Esophagus squamous epithelium (tissue), 4 donors: ENCODE data around the gene SULT1A2.

Experiments
- POLR2A ChIP-seq, 4 donors: fragments of 450-650 bp; IDR thresholded peaks; one replicate each; pipeline ENCODE4 v1.6.1; 2017; ENCODE audit warnings: antibody characterized with exemption in 4 of 4, mild to moderate bottlenecking in 4 of 4, moderate library complexity in 3 of 4
- TF ChIP-seq, protein P1 (sequence below), 6 experiments: fragments of 450-650 bp in 4 of 6; fragments of 200-600 bp in 2 of 6; sonication (generic) in 2 of 6; IDR thresholded peaks; one replicate each; pipeline ENCODE4 v1.5.1; 2016 to 2019; ENCODE audit warnings: antibody characterized with exemption in 6 of 6, mild to moderate bottlenecking in 4 of 6, moderate library complexity in 4 of 6

DNA sequence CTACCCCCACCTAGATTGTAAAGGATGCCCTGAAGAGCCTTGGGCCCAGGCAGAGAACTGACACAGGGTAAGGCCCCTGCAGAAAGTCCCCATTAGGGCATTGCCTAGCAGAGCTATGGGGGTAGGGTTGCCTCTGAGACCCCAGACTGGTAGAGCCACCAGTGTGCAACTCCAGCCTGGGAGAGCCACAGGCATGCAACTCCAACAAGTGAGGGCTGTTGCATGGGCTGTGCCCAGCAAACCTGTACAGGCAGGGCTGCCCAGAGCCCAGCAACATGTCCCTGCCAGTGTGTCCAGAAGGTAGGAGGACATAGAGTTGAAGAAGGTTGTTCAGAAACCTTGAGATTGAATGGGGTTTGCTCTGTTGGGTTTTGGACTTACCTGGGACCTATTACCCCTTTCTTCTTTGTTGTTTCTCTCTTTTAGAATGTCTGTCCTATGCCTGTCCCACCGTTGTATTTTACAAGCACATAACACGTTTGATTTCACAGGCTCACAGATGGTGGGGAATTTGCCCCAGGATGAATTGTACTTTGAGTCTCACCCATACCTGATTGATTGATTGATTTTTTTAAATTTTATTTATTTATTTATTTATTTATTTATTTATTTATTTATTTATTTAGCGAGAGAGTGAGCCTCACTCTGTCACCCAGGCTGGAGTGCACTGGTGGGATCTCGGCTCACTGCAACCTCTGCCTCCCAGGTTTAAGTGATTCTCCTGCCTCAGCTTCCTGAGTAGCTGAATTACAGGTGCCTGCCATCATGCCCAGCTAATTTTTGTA is 26.7 kb downstream of the SULT1A2 start:
- TF ChIP-seq POLR2A (IDR thresholded peaks at IDR 0.05) = no peak
- TF ChIP-seq, protein P1, sequence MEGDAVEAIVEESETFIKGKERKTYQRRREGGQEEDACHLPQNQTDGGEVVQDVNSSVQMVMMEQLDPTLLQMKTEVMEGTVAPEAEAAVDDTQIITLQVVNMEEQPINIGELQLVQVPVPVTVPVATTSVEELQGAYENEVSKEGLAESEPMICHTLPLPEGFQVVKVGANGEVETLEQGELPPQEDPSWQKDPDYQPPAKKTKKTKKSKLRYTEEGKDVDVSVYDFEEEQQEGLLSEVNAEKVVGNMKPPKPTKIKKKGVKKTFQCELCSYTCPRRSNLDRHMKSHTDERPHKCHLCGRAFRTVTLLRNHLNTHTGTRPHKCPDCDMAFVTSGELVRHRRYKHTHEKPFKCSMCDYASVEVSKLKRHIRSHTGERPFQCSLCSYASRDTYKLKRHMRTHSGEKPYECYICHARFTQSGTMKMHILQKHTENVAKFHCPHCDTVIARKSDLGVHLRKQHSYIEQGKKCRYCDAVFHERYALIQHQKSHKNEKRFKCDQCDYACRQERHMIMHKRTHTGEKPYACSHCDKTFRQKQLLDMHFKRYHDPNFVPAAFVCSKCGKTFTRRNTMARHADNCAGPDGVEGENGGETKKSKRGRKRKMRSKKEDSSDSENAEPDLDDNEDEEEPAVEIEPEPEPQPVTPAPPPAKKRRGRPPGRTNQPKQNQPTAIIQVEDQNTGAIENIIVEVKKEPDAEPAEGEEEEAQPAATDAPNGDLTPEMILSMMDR (IDR thresholded peaks at IDR 0.05) = no peak
